ENCODE results near the gene HBA1. TPM values are rescaled to one million over a fixed set of nuclear protein-coding genes. Genes with fewer than 3 reads are reported as not detected.

Gene HBA1
- total and polyA plus RNA-seq, 10 donors: 77.8 to 25,333 (median 2,131) TPM

DNA sequence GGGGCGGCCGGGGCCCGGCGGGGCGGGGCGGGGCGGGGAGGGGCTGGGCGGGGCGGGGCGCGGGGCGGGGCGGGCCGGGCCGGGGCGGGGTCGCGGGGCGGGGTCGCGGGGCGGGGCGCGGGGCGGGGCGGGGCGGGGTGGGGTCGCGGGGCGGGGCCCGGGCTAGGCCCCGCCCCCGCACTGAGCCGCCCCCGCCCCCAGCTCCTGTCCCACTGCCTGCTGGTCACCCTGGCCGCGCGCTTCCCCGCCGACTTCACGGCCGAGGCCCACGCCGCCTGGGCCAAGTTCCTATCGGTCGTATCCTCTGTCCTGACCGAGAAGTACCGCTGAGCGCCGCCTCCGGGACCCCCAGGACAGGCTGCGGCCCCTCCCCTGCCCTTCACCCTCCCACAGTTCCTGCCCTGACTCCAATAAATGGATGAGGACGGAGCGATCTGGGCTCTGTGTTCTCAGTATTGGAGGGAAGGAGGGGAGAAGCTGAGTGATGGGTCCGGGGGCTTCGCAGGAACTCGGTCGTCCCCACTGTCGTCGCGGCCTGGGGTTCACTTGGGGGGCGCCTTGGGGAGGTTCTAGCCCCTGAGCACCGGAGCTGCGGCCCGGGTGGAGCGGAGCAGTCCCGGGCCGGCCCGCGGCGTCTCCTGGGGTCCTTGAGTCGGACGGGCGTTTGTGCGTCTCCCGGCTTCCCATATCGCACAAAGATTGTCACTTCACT, 11.5 kb upstream of the HBA1 start:
- peaks cover 13 to 24% (median 20%) of the 10 kb centered on the region in 6 donors for H3K4me1 ChIP-seq
- H3K9me3 ChIP-seq: no peaks in the 10 kb centered on the region
- H3K4me3 ChIP-seq: peak overlapping the region in 3 of 8 donors; percentile 27 to 61 (median 33)
- TF ChIP-seq POLR2AphosphoS5 (IDR thresholded peaks at IDR 0.05): no peak
- TF ChIP-seq CTCF (IDR thresholded peaks at IDR 0.05 in 8 of 11, conservative IDR thresholded peaks at IDR 0.05 in 3 of 11): no peak
- TF ChIP-seq POLR2A (IDR thresholded peaks at IDR 0.05): no peak
- H3K36me3 ChIP-seq: no peaks in the 10 kb centered on the region
- intact Hi-C loops (cut with DNase I; ENCODE audit: low total_unique reads): no loop called here
- H3K27me3 ChIP-seq (replicated peaks in 1 of 7): peaks cover 0 to 75% (median 50%) of the 10 kb centered on the region in 7 donors
- no peak overlapping the region for H3K27ac ChIP-seq
- 2 to 5% (median 3%) methylated on average over 9 to 55 of the region's 77 CpGs for WGBS, 5 donors
- no peak for DNase-seq

- intact Hi-C loops (cut with DNase I; ENCODE audit: low total_unique reads): no loop called here
- H3K36me3 ChIP-seq: no peaks in the 10 kb centered on the region
- TF ChIP-seq POLR2A (IDR thresholded peaks at IDR 0.05) (no peak), CTCF (IDR thresholded peaks at IDR 0.05 in 8 of 11, conservative IDR thresholded peaks at IDR 0.05 in 3 of 11) (peak in 1 of 11 experiments; percentile 4)
- peaks cover 13 to 24% (median 20%) of the 10 kb centered on the region in 6 donors for H3K4me1 ChIP-seq
- DNase-seq: no peak
- peak within 1 kb of the TSS in 6 of 8 donors; percentile 2 to 61 (median 23) for H3K4me3 ChIP-seq
- peaks cover 0 to 79% (median 56%) of the 10 kb centered on the region in 7 donors for H3K27me3 ChIP-seq (replicated peaks in 1 of 7)
- WGBS, 5 donors: 3 to 11% (median 4%) methylated on average over 39 to 75 of the region's 75 CpGs
- H3K9me3 ChIP-seq: no peaks in the 10 kb centered on the region
- H3K27ac ChIP-seq: no peak within 1 kb of the TSS
Observed at GRCh38 chr16:165539-166374, 10.7 kb upstream of the HBA1 start, which contains the start of gene HBM. Gene HBM (plus strand): TSS chr16:165978. CDS start chr16:165998, 20 bp downstream.

- Histone ChIP-seq H3K4me3 (peak overlapping the region in 6 of 8 donors; percentile 2 to 61 (median 23)), H3K27ac (no peak overlapping the region), H3K36me3 (no peaks in the 10 kb centered on the region), H3K4me1 (peaks cover 13 to 24% (median 20%) of the 10 kb centered on the region in 6 donors), H3K27me3 (replicated peaks in 1 of 7) (peaks cover 0 to 79% (median 64%) of the 10 kb centered on the region in 7 donors), H3K9me3 (no peaks in the 10 kb centered on the region)
- no peak for DNase-seq
- intact Hi-C loops (cut with DNase I; ENCODE audit: low total_unique reads): no loop called here
- 3 to 6% (median 4%) methylated on average over 14 to 45 of the region's 45 CpGs for WGBS, 5 donors
- no peak for TF ChIP-seq POLR2AphosphoS5 (IDR thresholded peaks at IDR 0.05)
- TF ChIP-seq CTCF (IDR thresholded peaks at IDR 0.05 in 8 of 11, conservative IDR thresholded peaks at IDR 0.05 in 3 of 11): peak in 1 of 11 experiments; percentile 1
Observed at GRCh38 chr16:166375-167121, 9.9 kb upstream of the HBA1 start.

Measured in spleen (tissue), 11 donors.